ENCODE measurements around the gene PCSK4. TPM values are rescaled to one million over a fixed set of nuclear protein-coding genes. Genes with fewer than 3 reads are reported as not detected.

PCSK4 gene
- total RNA-seq, 1 donor from 2014 or later: 7.4 TPM

GRCh38 chr19:1435378-1435989 lies 54.7 kb downstream of the PCSK4 start:
- no peak for TF ChIP-seq CTCF (IDR thresholded peaks at IDR 0.05)
- peaks cover 66% of the 10 kb centered on the region for H3K36me3 ChIP-seq
- intact Hi-C loops (cut with DNase I): no loop called here
- no peaks in the 10 kb centered on the region for H3K9me3 ChIP-seq
- DNase-seq (no peak), ATAC-seq (no peak)
- H3K27me3 ChIP-seq (ENCODE audit: low read depth): no peaks in the 10 kb centered on the region
- peaks cover 20% of the 10 kb centered on the region for H3K4me1 ChIP-seq
- H3K4me3 ChIP-seq: no peak overlapping the region
- no peak overlapping the region for H3K27ac ChIP-seq

GRCh38 chr19:1434577-1435060 lies 55.5 kb downstream of the PCSK4 start:
- intact Hi-C loops (cut with DNase I): no loop called here
- H3K27ac ChIP-seq: no peak overlapping the region

GRCh38 chr19:1434040-1434366 lies 56.1 kb downstream of the PCSK4 start:
- Histone ChIP-seq H3K9me3 (no peaks in the 10 kb centered on the region), H3K36me3 (peaks cover 67% of the 10 kb centered on the region), H3K4me3 (no peak overlapping the region)

More at GRCh38 chr19:1434577-1435060, 55.5 kb downstream of the PCSK4 start:
- ATAC-seq (no peak), DNase-seq (no peak)
- H3K4me1 ChIP-seq: peaks cover 13% of the 10 kb centered on the region
- H3K36me3 ChIP-seq: peaks cover 66% of the 10 kb centered on the region
- no peak overlapping the region for H3K4me3 ChIP-seq
- TF ChIP-seq CTCF (IDR thresholded peaks at IDR 0.05): no peak
- no peaks in the 10 kb centered on the region for H3K27me3 ChIP-seq (ENCODE audit: low read depth)
- no peaks in the 10 kb centered on the region for H3K9me3 ChIP-seq

GRCh38 chr19:1433119-1434039 lies 56.8 kb downstream of the PCSK4 start:
- H3K4me1 ChIP-seq: peaks cover 5% of the 10 kb centered on the region
- ATAC-seq (no peak), DNase-seq (no peak)
- intact Hi-C loops (cut with DNase I): no loop called here
- TF ChIP-seq CTCF (IDR thresholded peaks at IDR 0.05): no peak
- H3K9me3 ChIP-seq: no peaks in the 10 kb centered on the region
- H3K27me3 ChIP-seq (ENCODE audit: low read depth): no peaks in the 10 kb centered on the region
- H3K27ac ChIP-seq: no peak overlapping the region
- peaks cover 74% of the 10 kb centered on the region for H3K36me3 ChIP-seq
- H3K4me3 ChIP-seq: no peak overlapping the region

More at GRCh38 chr19:1434040-1434366, 56.1 kb downstream of the PCSK4 start:
- TF ChIP-seq CTCF (IDR thresholded peaks at IDR 0.05): no peak
- DNase-seq (no peak), ATAC-seq (no peak)
- intact Hi-C loops (cut with DNase I): no loop called here
- Histone ChIP-seq H3K27ac (no peak overlapping the region), H3K4me1 (peaks cover 6% of the 10 kb centered on the region), H3K27me3 (ENCODE audit: low read depth) (no peaks in the 10 kb centered on the region)

GRCh38 chr19:1432507-1432887 lies 57.7 kb downstream of the PCSK4 start:
- intact Hi-C loops (cut with DNase I): no loop called here
- Histone ChIP-seq H3K9me3 (no peaks in the 10 kb centered on the region), H3K4me1 (peaks cover under 1% of the 10 kb centered on the region), H3K4me3 (no peak overlapping the region), H3K27ac (no peak overlapping the region), H3K27me3 (ENCODE audit: low read depth) (no peaks in the 10 kb centered on the region), H3K36me3 (peaks cover 81% of the 10 kb centered on the region)
- TF ChIP-seq CTCF (IDR thresholded peaks at IDR 0.05): no peak
- no peak for ATAC-seq
- DNase-seq: no peak

Data from lower lobe of right lung (tissue), 2 donors.